AG04449 (cell line): ENCODE measurements around the gene ZNF138.

Experiments
- CTCF ChIA-PET: fragments of 350-600 bp; formaldehyde crosslinking; extraction: SDS; loops from one replicate; lab custom pipeline; 2021; ENCODE audit warnings: antibody characterized with exemption; lab: Yijun Ruan, JAX
- POLR2A ChIA-PET: fragments of 400-600, 350-600 bp; formaldehyde crosslinking; extraction: SDS; loops from one replicate; lab custom pipeline; 2020; ENCODE audit warnings: antibody characterized with exemption, inconsistent platforms; lab: Yijun Ruan, JAX
- DNase-seq: peaks from one replicate; pipeline ENCODE4 v3.0.0-alpha.2; 2010; ENCODE audit warnings: low read depth, low spot score
- H3K4me3 ChIP-seq: 2 replicates; pipeline ENCODE4 v1.5.1; 2011; ENCODE audit warnings: low read depth, mild to moderate bottlenecking, control low read depth, low read length
- CTCF ChIP-seq: IDR thresholded peaks from one replicate; pipeline ENCODE4 v1.5.1; 2011; ENCODE audit warnings: mild to moderate bottlenecking, moderate library complexity, low read length, control low read depth, inconsistent platforms; ENCODE audit not compliant: insufficient read depth; ENCODE audit errors: missing control alignments

ZNF138 gene

GRCh38 chr7:64880322-64881297 is 86.4 kb downstream of the ZNF138 start:
- no peak for DNase-seq
- ChIA-PET POLR2A (no interaction called here), CTCF (no interaction called here)
- no peak overlapping the region for H3K4me3 ChIP-seq
- TF ChIP-seq CTCF: no peak

- POLR2A ChIA-PET: no interaction called here
- CTCF ChIA-PET: no interaction called here
Observed at GRCh38 chr7:64881461-64882287, 87.4 kb downstream of the ZNF138 start.

DNA sequence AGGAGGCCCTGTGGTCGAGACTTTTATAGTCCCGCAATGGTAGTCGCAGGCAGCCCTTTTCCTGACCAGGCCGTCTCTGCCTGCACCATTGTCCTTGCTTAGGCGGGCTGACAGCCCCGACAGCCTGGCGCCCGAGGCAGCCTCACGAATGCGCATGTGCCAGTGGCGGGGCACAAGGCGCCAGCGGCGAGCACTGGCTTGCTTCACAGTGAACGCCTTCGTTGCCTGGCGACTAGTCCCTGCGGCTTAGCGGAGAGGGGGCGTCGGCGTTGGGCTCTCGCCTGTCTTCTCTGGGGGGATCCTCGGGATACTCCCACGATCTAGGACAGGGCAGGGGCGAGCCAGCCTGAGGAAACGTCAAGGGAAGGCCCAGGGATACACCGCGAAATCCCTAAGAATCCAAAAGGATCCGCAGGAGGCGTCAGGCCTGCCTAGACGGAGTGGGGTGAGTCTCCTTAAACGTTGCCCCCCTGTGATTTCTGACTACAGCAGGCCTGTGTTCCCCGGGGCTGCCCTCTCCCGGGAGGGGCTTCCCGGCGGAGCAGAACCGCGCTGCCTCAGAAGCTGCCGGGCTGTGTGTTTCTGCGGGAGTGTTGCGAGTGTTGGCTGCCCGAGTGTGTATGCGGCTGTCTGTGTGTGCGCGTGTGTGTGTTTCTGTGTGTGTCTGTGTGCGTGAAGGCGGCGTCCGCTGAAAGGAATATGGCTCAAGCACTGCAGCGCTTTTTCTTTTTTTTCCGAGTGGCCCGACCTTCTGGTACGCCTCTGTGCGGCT is 88.3 kb downstream of the ZNF138 start:
- ChIA-PET CTCF (no interaction called here), POLR2A (no interaction called here)
- DNase-seq: no peak
- TF ChIP-seq CTCF: no peak
- peak overlapping the region; percentile 29 for H3K4me3 ChIP-seq

More at GRCh38 chr7:64881461-64882287, 87.4 kb downstream of the ZNF138 start:
- no peak overlapping the region for H3K4me3 ChIP-seq
- TF ChIP-seq CTCF: no peak
- DNase-seq: no peak
